Transverse colon (tissue), 4 donors: Measurements from ENCODE around the gene RAB20. TPM values are rescaled to one million over a fixed set of nuclear protein-coding genes. Genes with fewer than 3 reads are reported as not detected.

ENCODE experiments used
- DNase-seq: peaks from one replicate; pipeline ENCODE4 v3.0.0-alpha.2; 2019
- H3K27ac ChIP-seq, 4 donors: fragments of 200-600 bp; sonication (generic); 2 replicates each; pipeline ENCODE4 v1.5.1; 2016 to 2018; ENCODE audit warnings: inconsistent platforms in 4 of 4
- H3K27me3 ChIP-seq: fragments of 200-600 bp; sonication (generic); 2 replicates; pipeline ENCODE4 v1.5.1; 2017; ENCODE audit warnings: inconsistent platforms
- H3K36me3 ChIP-seq, 4 donors: fragments of 200-600 bp; sonication (generic); 2 replicates each; pipeline ENCODE4 v1.5.1; 2017 to 2019; ENCODE audit warnings: inconsistent platforms in 4 of 4
- H3K4me1 ChIP-seq, 4 donors: fragments of 200-600 bp; sonication (generic); 2 replicates each; pipeline ENCODE4 v1.5.1; 2017 to 2020; ENCODE audit warnings: inconsistent platforms in 4 of 4
- H3K4me3 ChIP-seq, 4 donors: fragments of 200-600 bp; sonication (generic); 1 replicate in 1 of 4; 2 replicates in 3 of 4; pipeline versions ENCODE4 v1.5.1 to v1.6.1; 2017 to 2019; ENCODE audit warnings: inconsistent platforms in 4 of 4
- H3K9me3 ChIP-seq, 2 donors: fragments of 200-600 bp; sonication (generic); 2 replicates each; pipeline ENCODE4 v1.5.1; 2017 to 2019; ENCODE audit warnings: inconsistent platforms in 2 of 2
- EP300 ChIP-seq: sonication (generic); formaldehyde crosslinking; IDR thresholded peaks from one replicate; pipeline ENCODE4 v1.6.1; 2017; ENCODE audit warnings: antibody characterized with exemption, low read depth
- POLR2A ChIP-seq: fragments of 450-650 bp; IDR thresholded peaks from one replicate; pipeline ENCODE4 v1.6.1; 2016; ENCODE audit warnings: antibody characterized with exemption, mild to moderate bottlenecking, moderate library complexity
- POLR2AphosphoS5 ChIP-seq, 3 donors: sonication (generic); formaldehyde crosslinking; IDR thresholded peaks; one replicate each; pipeline ENCODE4 v1.6.1; 2016; ENCODE audit warnings: antibody characterized with exemption in 3 of 3
- whole genome bisulfite sequencing, 2 donors: methylation state at CpG; one replicate each; pipeline ENCODE4 v1.1.5; 2018; ENCODE audit warnings: low coverage in 1 of 2; 5-methylcytosine and 5-hydroxymethylcytosine counted together
- in situ Hi-C, 4 donors: fragments of 200-750 bp; cut with MboI; loops; one replicate each; pipeline versions ENCODE4 v1.15.0 to v1.15.1; 2017; ENCODE audit warnings: low sequenced_read_pairs in 3 of 4, low pct_ligation_motif_present in 1 of 4, low pct_unique_long_range_greater_than_20kb in 1 of 4
- intact Hi-C: fragments of 100-400 bp; cut with DNase I; formaldehyde crosslinking; loops from one replicate; pipeline ENCODE4 v1.15.1; 2023; ENCODE audit warnings: low total_unique reads
- total RNA-seq, 4 donors: library from RNA; depleted of rRNA; stranded (reverse); fragments of >200 nt; gene quantifications; one replicate each; pipeline ENCODE4 v1.1.0, GENCODE V29; 2016
- TF ChIP-seq, protein P1 (sequence below), 5 experiments: fragments of 200-600 bp in 3 of 5; fragments of 450-650 bp in 2 of 5; sonication (generic) in 3 of 5; IDR thresholded peaks; 1 replicate in 2 of 5; 2 replicates in 3 of 5; pipeline ENCODE4 v1.5.1; 2016 to 2017; ENCODE audit warnings: antibody characterized with exemption in 5 of 5, inconsistent platforms in 3 of 5, mild to moderate bottlenecking in 2 of 5, moderate library complexity in 1 of 5

Gene RAB20
- total RNA-seq, 4 donors from 2014 or later = 12.5 to 66.2 (median 54.1) TPM

- Histone ChIP-seq H3K36me3 (no peaks in the 10 kb centered on the region), H3K4me1 (peaks cover 0 to 55% (median 33%) of the 10 kb centered on the region in 4 donors), H3K27me3 (no peaks in the 10 kb centered on the region), H3K4me3 (no peak overlapping the region), H3K9me3 (no peaks in the 10 kb centered on the region), H3K27ac (peak overlapping the region; percentile 72 to 80 (median 78))
- in situ Hi-C loops (no loop called here), intact Hi-C loops (no loop called here)
- WGBS, 2 donors = 50 to 65% methylated on average over 1 of the region's 1 CpG
- DNase-seq = no peak
- TF ChIP-seq EP300 (no peak), POLR2A (no peak), POLR2AphosphoS5 (IDR thresholded peaks at IDR 0.05) (no peak)
- TF ChIP-seq, protein P1, sequence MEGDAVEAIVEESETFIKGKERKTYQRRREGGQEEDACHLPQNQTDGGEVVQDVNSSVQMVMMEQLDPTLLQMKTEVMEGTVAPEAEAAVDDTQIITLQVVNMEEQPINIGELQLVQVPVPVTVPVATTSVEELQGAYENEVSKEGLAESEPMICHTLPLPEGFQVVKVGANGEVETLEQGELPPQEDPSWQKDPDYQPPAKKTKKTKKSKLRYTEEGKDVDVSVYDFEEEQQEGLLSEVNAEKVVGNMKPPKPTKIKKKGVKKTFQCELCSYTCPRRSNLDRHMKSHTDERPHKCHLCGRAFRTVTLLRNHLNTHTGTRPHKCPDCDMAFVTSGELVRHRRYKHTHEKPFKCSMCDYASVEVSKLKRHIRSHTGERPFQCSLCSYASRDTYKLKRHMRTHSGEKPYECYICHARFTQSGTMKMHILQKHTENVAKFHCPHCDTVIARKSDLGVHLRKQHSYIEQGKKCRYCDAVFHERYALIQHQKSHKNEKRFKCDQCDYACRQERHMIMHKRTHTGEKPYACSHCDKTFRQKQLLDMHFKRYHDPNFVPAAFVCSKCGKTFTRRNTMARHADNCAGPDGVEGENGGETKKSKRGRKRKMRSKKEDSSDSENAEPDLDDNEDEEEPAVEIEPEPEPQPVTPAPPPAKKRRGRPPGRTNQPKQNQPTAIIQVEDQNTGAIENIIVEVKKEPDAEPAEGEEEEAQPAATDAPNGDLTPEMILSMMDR (IDR thresholded peaks at IDR 0.05) = no peak
Measured at GRCh38 chr13:110556224-110556606, 5.3 kb downstream of the RAB20 start.

DNA sequence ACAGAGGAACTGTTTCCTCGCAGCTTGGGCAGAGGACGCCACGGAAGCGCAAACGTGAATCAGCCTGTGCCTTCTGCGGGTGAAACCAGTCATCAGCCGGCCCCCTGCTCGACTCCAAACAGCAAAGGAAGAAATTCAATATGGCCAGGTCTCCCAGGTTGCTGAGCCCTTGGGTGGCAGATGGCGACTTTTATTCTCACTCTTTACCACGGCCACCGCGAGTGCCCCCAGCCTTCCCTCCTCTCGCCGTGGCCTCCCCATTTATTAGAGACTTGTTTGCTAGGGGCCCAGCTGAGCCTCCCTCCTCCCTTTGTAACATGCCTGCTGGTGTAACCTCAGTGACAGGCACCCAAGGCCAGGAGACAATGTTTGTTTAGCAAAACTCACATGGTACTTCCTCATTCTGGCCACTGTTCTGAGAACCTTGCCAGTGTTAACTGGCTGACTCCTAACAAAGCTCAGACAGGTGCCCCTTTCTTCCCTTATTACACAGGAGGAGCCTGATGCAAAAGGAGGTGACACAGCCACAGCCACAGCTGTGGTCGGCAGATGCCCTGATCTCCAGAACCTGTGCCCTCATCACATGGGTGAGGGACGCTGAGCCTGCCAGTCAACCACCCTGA, 5.8 kb downstream of the RAB20 start:
- Histone ChIP-seq H3K36me3 (no peaks in the 10 kb centered on the region), H3K4me3 (no peak overlapping the region), H3K27me3 (no peaks in the 10 kb centered on the region), H3K4me1 (peaks cover 0 to 58% (median 33%) of the 10 kb centered on the region in 4 donors), H3K9me3 (no peaks in the 10 kb centered on the region), H3K27ac (peak overlapping the region; percentile 72 to 80 (median 78))
- TF ChIP-seq POLR2AphosphoS5 (IDR thresholded peaks at IDR 0.05) = peak in 1 of 3 donors; percentile 28
- TF ChIP-seq, protein P1 (IDR thresholded peaks at IDR 0.05) = no peak
- TF ChIP-seq POLR2A = no peak
- no peak for TF ChIP-seq EP300
- intact Hi-C loops = no loop called here
- DNase-seq = peak; percentile 44
- 73% methylated on average over 16 of the region's 16 CpGs; no CpG with 5 or more reads in 1 of the 2 donors for WGBS, 2 donors
- in situ Hi-C loops = no loop called here

- 75 to 78% methylated on average over 3 to 12 of the region's 16 CpGs for WGBS, 2 donors
- no peak for TF ChIP-seq EP300
- TF ChIP-seq POLR2AphosphoS5 (IDR thresholded peaks at IDR 0.05) = no peak
- TF ChIP-seq, protein P1 (IDR thresholded peaks at IDR 0.05) = no peak
- no peak for TF ChIP-seq POLR2A
- in situ Hi-C loops = no loop called here
- H3K27ac ChIP-seq = peak overlapping the region in 3 of 4 donors; percentile 72 to 80 (median 79)
- DNase-seq = no peak
- no peak overlapping the region for H3K4me3 ChIP-seq
- peaks cover 0 to 51% (median 28%) of the 10 kb centered on the region in 4 donors for H3K4me1 ChIP-seq
- H3K27me3 ChIP-seq = no peaks in the 10 kb centered on the region
- intact Hi-C loops = no loop called here
- H3K9me3 ChIP-seq = no peaks in the 10 kb centered on the region
- H3K36me3 ChIP-seq = no peaks in the 10 kb centered on the region
Measured at GRCh38 chr13:110554946-110555345, 6.6 kb downstream of the RAB20 start.

DNA sequence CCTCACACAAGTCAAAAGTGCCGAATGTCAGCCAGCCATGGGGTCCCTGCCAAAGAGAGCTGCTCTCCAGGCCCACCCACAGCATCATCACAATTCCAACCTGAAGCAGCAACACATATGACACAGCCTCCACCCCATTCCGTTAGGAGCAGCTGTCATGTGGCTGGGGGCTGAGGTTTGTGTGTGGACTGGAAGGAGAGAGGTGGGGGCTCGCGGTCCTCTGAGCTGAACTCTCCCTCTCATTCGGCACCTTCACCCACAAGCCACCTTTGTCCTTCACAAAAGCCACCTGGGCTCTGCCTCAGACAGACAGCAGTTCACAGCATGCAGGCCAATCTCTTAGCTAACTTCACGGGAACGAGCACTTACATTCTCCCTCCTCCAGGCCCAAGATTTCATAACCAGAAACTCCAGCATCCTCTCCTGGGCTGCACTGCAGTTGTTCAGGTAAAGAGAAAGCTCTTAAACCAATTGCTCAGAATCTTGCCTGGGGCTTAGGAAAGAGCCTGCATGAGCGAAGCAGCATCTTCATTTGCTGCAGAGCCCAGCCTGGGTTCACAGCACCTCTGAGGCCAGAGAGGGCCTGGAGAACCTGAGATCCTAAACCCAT, 7.2 kb downstream of the RAB20 start:
- H3K36me3 ChIP-seq = no peaks in the 10 kb centered on the region
- H3K27me3 ChIP-seq = no peaks in the 10 kb centered on the region
- 91 to 100% methylated on average over 1 to 8 of the region's 8 CpGs for WGBS, 2 donors
- intact Hi-C loops (no loop called here), in situ Hi-C loops (no loop called here)
- H3K4me1 ChIP-seq = peaks cover 0 to 49% (median 28%) of the 10 kb centered on the region in 4 donors
- no peak overlapping the region for H3K27ac ChIP-seq
- TF ChIP-seq EP300 (no peak), POLR2A (no peak), POLR2AphosphoS5 (IDR thresholded peaks at IDR 0.05) (no peak)
- TF ChIP-seq, protein P1 (IDR thresholded peaks at IDR 0.05) = no peak
- no peak for DNase-seq
- H3K4me3 ChIP-seq = no peak overlapping the region
- no peaks in the 10 kb centered on the region for H3K9me3 ChIP-seq
